HG03108 (cell line): ENCODE data around the gene ICAM2.
"Not testable (repeated sequence)": the region's sequence is repeated elsewhere in the genome, so short reads cannot be mapped to it uniquely, and the experiment has no call there.

Source experiments
- ATAC-seq: cut with Tn5 transposase; IDR thresholded peaks from one replicate; pipeline ENCODE4 v1.9.1; 2021; ENCODE audit warnings: moderate library complexity; ENCODE audit not compliant: unreplicated experiment

ICAM2 gene

GRCh38 chr17:63998050-63998720 lies 22.2 kb downstream of the ICAM2 start, which contains the start of gene PRR29:
Gene PRR29 (plus strand): TSS chr17:63998351. CDS start chr17:63998365, 14 bp downstream.
- ATAC-seq, result no peak

- ATAC-seq, result no peak
Observed at GRCh38 chr17:63997341-63998048, 22.9 kb downstream of the ICAM2 start.

- ATAC-seq, result no peak
Observed at GRCh38 chr17:63996430-63997182, 23.8 kb downstream of the ICAM2 start.

GRCh38 chr17:63995626-63996025 lies 24.8 kb downstream of the ICAM2 start:
- no peak for ATAC-seq

- no peak for ATAC-seq
Observed at GRCh38 chr17:63993368-63993985, 27.0 kb downstream of the ICAM2 start.

- no peak for ATAC-seq
Observed at GRCh38 chr17:63991611-63992010, 28.8 kb downstream of the ICAM2 start.

GRCh38 chr17:63989622-63990345 lies 30.6 kb downstream of the ICAM2 start:
- no peak for ATAC-seq

GRCh38 chr17:63988741-63989621 lies 31.5 kb downstream of the ICAM2 start:
- no peak for ATAC-seq

GRCh38 chr17:63988127-63988478 lies 32.3 kb downstream of the ICAM2 start:
- ATAC-seq, result no peak

GRCh38 chr17:63987221-63988126 lies 33.0 kb downstream of the ICAM2 start:
- ATAC-seq, result no peak

- no peak for ATAC-seq
Observed at GRCh38 chr17:63986821-63987220, 33.6 kb downstream of the ICAM2 start.

GRCh38 chr17:63985387-63986140 lies 34.9 kb downstream of the ICAM2 start:
- no peak for ATAC-seq

- ATAC-seq, result no peak
Observed at GRCh38 chr17:63984651-63985386, 35.6 kb downstream of the ICAM2 start.

GRCh38 chr17:63984236-63984635 lies 36.2 kb downstream of the ICAM2 start:
- no peak for ATAC-seq

GRCh38 chr17:63983320-63983719 lies 37.1 kb downstream of the ICAM2 start:
- ATAC-seq, result no peak

GRCh38 chr17:63982641-63983040 lies 37.8 kb downstream of the ICAM2 start:
- not testable (repeated sequence) for ATAC-seq
